HG03097 (cell line): Measurements from ENCODE around the gene PLEKHN1.
A peak's percentile ranks its signal among the peaks of the same experiment; 100 is the strongest.
"Not testable (repeated sequence)": the region's sequence is repeated elsewhere in the genome, so short reads cannot be mapped to it uniquely, and the experiment has no call there.

Source experiments
- ATAC-seq: cut with Tn5 transposase; IDR thresholded peaks from one replicate; pipeline ENCODE4 v1.9.1; 2021; ENCODE audit not compliant: unreplicated experiment, low FRiP score

Gene PLEKHN1

DNA sequence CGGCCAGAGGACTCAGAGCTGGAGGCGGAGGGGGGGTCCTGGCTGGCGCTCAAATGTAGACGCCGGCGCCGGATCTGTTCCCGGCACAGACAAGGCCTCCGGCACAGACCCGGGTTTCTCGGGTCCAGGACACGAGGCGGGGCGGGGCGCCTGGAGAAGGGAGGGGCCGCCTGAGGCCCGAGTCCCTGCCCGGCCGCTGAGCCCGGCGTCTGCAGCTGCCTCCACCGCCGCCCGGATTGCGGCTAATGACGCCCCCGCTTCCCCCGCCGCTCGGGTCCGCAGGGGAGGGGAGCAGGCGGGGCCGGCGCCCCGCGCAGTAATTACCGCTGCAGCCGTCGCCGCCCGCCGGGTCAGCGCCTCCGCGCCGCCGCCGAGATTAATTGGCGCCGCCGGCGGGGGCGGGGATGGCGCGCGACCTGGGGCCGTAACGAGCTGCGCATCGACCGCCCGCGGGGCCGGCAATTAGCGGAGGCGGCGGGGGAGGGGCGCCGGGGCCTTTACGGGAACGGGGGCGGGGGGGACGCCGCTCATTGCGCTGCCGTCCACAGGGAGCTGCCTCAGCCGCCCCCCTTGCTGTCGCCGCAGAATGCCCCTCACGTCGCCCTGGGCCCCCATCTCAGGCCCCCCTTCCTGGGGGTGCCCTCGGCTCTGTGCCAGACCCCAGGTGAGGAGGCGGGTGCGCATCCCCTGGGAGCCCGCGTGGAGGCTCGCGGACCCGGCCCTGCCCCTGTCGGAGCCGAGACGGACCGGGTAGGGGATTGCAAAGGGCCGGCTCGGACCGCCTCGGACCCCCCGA is 24.5 kb upstream of the PLEKHN1 start:
- ATAC-seq: no peak

DNA sequence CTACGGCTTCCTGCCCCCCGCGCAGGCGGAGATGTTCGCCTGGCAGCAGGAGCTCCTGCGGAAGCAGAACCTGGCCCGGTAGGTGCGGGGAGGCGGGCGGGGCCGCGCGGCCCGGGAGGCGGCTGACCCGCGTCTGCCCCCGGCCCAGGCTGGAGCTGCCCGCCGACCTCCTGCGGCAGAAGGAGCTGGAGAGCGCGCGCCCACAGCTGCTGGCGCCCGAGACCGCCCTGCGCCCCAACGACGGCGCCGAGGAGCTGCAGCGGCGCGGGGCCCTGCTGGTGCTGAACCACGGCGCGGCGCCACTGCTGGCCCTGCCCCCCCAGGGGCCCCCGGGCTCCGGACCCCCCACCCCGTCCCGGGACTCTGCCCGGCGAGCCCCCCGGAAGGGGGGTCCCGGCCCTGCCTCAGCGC is 23.9 kb upstream of the PLEKHN1 start:
- ATAC-seq: no peak

DNA sequence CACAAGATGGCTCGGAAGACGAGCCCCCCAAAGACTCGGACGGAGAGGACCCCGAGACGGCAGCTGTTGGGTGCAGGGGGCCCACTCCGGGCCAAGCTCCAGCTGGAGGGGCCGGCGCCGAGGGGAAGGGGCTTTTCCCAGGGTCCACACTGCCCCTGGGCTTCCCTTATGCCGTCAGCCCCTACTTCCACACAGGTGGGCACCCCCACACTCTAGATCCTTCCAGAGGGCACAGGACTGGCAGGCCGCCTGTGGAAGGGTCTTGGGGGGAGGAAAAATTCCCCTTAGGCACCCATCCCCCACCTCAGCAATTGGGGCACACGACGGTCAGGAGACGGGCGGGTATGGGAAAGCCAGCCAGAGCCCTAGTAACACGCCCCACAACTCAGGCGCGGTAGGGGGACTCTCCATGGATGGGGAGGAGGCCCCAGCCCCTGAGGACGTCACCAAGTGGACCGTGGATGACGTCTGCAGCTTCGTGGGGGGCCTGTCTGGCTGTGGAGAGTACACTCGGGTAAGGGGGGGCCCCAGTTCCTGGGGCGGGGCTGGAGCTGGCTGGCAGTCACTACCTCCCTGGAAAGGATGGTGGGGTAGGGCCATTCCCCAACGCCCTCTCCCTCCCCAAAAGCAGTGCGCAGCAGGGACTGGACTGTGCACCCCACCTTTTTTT is 23.3 kb upstream of the PLEKHN1 start:
- no peak for ATAC-seq

DNA sequence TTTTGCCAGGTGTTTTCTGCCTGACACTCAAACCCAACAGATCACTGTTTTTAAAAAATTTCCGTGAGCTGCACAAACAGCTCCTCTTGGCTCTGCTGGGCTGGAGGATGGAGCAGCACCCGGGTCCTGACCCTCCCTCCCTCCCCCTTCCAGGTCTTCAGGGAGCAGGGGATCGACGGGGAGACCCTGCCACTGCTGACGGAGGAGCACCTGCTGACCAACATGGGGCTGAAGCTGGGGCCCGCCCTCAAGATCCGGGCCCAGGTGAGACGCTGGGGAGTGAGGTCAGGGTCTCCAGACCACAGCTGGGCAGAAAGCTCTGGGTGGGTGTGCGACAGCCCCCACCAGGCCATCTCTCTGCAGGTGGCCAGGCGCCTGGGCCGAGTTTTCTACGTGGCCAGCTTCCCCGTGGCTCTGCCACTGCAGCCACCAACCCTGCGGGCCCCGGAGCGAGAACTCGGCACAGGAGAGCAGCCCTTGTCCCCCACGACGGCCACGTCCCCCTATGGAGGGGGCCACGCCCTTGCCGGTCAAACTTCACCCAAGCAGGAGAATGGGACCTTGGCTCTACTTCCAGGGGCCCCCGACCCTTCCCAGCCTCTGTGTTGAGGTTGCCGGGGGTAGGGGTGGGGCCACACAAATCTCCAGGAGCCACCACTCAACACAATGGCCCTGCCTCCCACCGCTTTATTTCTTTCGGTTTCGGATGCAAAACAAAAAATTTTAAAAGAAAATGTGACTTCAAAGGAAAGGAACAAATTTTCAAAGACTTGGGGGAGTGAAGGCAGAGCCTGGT is 22.5 kb upstream of the PLEKHN1 start:
- ATAC-seq: no peak

DNA sequence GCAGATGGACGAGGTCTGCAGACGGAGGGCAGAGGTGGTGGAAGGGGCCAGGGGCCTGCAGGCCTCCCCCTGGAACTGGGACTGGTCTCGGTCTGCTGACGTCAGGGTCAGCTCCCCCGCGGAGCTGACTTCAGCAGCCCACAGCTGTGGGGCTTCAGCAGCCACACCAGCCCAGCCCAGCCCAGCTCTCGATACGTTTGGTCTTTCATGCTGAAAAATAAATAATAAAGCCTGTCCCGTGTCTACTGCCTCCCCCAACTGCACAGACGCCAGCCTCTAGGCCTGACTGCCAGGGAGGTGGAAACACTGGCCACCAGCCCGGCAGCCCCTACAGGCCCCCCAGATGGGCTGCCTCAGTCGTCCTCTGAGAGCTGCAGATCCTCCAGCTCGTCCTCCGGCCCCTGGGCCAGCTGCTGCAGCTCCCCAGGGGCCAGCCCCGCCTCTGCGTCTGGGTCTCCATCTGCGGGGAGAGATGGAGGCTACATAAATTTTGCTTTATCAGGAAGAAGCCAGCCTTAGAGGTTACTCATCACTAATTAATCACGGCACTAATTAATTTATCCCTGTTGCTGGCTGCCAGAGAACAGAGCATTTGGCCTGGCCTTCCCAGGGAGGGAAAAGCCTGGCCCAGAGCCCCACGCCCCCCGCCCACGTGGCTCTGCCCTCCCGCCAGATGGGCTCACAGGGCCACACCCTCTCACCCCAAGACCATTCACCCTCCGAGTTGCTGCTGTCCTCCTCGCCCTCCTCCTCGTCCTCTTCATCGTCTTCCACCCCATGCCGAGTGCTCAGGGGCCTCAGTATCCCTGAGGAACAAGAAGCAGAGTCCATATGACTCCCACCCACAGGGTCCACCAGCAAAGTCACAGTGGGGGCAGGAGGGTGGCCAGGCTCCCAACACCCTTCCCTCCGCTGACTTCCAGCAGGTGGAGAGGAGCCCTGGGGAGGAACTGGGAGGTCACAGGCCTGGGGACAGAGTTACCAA is 21.6 kb upstream of the PLEKHN1 start:
- no peak for ATAC-seq

DNA sequence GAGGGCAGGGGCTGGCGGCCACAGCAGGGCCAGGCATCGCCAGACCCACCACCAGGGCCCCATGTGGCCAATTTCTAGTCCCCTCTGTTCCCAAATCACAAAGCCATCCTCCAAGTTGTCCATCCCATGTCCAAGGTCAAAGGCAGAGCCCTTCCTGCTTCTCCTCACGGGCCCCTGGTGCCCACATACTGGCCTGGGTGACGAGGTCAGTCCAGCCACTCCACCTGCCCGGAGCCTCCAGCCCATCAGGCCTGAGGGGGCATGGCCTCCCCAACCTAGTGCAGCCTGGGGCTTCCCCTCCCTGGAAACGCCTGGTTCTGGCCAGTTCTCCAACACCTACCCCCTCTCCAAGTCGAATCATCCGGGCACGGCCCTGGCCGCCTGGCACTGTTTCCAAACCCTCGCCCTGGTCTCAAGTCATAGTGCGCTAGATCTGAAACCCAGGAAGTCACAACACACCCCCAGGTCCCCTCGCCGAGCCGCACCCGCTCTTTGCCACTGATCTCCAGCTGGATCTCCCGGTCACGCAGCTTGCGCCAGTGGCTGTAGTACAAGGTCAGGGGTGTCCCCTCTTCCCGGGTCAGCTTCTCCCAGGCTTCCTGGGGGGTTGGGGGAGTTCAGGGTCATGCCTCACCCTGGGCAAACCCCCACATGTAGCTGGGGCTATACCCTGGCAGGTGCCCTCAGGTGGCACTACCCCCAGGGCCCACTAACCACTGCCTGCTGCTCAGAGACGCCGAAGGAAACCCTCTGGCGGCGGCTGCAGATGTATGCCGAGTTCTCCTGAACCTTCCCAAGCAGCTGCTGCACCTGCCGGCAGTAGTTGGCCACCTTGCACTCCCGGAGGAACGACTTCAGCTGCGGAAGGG is 20.4 kb upstream of the PLEKHN1 start:
- ATAC-seq: no peak

DNA sequence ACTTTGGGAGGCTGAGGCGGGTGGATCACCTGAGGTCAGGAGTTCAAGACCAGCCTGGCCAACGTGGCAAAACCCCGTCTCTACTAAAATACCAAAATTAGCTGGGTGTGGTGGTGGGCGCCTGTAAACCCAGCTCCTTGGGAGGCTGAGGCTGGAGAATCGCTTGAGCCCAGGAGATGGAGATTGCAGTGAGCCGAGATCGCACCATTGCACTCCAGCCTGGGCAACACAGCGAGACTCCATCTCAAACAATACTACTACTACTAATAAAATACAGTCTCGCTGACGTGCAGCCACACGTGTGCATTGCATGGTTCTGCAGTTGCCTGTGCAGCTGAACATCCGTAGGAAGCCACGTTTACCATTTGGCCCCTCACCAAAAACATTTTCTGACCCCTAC is 19.5 kb upstream of the PLEKHN1 start:
- not testable (repeated sequence) for ATAC-seq

DNA sequence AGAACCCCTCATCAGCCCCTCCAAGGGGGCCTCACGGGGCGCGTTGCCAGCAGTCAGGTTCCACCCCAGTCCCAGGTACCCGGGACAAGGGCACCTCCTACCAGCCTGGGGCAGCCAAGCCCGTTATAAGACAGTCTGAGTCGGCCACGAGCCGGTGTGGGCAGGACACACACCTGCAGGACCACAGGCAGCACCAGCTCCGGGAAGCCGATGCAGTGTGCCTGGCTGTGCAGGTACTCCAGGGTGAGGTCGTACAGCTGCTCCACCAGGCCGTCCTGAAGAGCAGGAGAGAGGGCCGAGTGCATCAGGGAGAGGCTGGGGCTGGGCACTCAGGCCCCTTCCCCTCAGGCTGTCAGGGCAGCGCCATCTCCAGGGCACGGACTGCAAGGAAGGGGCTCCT is 18.3 kb upstream of the PLEKHN1 start:
- no peak for ATAC-seq

DNA sequence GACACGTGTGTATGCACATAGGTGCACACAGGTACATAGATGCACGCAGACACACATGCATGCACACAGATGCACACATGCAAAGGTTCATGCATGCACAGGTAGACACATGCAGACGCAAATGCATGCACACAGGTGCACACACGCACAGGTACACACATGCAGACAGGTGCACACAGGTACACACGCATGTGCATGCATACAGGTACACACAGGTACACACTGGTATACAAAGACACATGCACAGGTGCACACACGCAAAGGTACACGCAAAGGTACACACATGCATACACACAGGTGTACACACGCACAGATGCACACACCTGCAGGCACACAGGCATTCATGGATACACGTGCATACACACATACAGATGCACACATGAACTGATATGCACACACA is 16.0 kb upstream of the PLEKHN1 start:
- no peak for ATAC-seq

DNA sequence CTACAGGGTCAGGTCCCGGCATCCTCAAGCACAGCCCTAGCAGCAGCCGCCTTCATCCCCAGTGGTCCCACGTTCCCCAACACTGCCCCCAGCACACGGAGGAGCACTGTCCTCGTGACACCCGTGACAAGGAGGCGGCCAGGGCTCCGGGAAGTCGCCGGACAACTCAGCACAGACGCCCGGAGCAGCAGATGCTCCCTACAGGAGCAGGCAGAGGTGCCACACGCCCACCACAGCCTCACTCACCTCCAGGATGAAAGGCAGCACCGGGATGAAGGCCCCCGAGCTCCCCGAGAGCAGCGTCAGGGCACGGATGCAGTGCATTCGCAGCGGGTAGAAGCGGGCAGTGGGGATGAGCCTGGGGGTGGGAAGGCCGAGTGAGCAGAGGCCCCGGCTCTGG is 15.4 kb upstream of the PLEKHN1 start:
- ATAC-seq: no peak

DNA sequence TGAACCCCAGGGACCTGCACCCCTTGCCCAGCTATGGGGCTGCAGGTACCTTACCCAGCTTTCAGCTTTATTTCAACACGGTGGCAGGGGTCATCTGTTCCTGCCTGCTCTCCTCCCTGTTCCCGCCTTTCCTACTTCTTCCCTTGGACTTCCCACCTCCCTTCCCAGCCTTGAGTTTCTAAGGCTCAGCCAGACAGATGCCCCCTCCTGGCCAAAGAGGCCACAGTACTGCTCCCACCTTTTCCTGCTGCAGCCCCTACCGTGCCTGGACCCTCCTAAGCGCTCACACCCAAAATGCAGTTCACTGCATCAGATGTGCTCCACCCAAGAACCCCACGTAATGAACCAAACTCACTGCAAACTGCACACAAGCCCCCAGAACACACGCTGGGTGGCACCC is 14.9 kb upstream of the PLEKHN1 start:
- ATAC-seq: no peak

DNA sequence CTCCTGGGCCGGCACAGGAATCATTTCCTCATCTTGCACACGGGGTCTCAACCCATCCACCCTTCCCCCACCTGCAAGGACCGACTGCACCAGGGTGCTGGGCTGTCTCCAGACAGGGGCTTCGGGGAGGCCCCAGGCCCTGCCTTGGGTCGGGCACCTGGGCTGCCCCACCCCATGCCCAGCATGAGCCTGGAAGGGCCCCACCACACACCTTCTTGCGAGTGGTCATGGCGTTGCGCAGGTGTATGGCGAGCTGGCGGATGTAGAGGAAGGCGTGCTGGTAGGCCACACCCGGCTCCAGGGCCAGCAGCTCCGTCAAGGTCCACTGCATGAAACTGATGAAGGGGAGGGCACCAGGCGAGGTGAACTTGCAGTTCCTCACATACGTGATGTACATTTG is 14.1 kb upstream of the PLEKHN1 start:
- ATAC-seq: no peak

DNA sequence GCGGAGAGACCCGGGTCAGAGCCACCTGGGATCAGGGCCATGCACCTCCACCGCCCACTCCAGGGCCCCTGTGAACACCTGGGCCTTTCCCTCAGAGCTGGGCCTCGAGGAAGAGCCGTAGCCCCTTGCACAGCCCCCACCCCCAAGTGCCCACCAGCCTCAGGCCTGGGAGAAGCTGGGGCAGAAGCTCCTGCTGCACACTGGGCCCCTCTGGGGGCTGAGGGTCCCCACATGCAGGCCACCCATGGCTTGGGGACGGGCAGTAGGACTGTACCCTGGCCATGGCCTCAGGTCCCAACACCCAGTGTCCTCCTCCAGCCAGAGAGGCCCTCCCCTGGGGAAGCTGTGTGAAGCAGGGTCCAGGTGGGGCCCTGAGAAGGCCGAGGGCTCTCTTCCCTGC is 13.7 kb upstream of the PLEKHN1 start:
- no peak for ATAC-seq

DNA sequence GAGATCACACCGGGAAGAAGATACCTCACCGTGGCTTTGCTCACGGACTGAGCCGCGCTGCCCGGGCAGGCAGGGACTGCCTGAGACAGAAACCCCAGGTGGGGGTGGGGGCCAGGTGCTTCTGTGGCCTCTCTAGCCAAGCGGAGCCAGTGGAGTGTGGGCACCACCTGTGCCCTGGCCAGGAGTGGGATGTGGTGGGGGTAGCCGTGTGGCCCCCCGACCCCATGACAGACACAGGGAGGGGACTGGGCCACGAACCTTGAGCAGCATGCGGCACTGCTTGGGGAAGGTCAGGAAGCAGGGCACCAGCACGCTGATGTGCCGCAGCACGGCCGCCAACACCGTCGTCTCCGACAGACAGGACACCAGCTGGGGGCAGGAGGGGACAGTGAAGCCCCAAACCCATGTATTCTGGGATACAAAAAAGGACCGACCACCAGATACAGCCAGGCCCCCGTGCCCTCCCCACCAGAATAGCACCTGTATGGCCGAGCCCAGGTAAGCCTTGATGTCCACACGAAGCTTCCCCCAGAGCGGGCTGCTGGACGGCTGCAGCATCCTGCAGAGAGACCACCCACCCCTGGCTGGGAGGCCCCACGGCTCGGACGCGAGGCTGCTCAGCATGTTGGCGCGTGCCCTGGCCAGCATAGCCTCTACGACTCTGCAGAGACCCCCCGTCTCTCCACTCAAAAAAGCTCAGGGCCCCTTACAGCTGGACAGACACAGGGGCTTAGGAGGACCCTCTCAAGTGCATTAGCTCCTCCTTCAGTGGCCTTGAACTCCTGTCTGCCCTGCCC is 12.6 kb upstream of the PLEKHN1 start:
- no peak for ATAC-seq

DNA sequence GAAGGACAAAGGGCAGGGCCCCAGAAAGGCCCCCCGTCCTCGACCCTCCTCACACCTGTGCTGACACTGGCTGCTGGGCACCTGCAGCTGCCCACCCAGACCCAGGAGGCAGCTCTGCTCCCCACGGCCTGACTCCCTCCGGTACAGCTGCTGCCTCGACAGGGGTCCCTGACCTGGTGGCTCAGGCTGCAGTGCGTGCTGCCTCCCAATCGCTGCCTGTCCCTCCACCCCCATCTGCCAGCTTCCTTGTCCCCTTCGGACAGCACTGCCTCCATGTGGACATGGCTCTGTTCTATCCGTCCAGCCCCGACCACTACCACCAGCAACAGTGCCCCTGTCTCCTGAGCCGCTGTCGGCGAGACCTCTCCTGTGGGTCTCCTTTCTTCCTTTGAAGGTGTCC is 11.4 kb upstream of the PLEKHN1 start:
- no peak for ATAC-seq

DNA sequence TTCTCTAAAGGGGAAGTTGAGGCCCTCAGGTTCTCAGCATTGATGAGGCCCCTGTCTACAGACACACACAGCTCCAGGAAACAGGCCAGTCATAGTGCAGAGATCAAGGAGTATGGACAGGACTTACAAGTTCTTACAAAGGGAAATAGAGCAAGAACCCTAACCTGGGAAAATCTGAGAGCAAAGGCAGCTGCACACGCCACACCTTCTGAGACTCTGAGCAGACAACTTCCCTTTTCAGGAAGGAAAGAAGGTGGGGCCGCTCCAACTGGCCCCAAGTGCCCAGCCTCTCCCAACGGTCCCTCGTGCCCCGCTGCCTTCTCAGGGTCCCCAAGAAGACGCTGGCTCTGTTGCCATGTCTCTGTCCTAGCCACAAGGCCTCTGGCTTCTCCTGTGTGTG is 10.8 kb upstream of the PLEKHN1 start:
- ATAC-seq: no peak

DNA sequence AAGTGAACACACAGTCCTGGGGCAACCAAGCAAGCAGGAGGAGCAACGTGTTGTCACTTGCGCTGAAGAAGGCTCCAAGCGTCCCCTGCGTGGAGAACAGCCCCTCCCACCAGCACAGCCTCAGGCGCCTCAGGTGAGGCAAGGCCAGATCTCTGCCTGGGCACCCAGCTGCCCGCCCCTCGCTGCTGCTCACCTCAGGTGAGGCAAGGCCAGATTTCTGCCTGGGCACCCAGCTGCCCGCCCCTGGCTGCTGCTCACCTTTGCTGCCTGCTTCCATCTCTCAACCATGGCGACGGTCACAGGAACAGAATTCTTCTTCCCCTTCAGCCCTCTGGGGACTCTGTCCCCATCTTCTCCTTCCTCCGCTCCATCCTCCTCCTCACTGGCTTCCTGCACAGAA is 9.6 kb upstream of the PLEKHN1 start:
- ATAC-seq: no peak

DNA sequence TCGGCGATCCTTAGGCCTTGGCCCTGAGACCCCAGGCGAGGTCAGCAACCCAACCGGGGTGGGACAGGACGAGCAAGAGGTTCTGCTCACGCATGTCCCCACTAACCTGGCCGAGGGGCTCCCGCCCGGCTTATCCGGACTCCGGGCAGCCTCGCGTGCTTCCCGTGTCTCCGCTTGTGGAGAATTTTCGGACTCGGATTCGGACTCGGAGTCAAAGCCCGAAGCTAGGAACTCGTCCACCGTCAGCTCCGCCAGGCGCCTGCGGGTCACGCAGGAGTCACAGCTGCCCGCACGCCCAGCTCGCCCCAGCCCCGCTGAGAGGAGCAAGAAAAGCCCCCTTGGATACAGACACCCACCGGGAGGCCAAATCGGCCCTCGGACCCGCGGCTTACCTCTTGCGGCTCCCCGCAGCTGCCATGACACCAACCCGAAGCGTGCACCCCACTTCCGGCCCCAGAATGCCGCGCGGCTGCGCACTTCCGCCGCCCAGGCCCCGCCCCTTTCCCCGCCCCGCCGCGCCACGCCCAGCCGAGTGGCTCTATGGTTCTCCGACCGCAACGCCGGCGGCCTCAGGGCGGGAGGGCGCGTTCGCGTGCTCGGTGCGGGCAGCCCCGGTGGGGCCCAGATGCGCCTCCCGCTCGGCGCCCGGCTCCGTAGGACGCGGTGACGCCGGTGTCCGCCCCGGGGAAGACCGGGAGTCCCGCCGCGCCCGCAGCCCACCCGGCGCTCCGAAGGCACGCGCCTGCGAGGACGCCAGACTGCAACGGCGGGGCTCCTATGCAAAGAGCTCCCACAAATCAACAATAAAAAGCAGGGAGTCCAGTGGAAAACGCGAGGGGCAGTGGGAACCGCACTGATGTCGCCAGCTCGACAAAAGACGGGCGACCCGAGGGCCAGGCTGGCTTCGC is 7.2 kb upstream of the PLEKHN1 start, which contains the start of gene NOC2L:
Gene NOC2L (minus strand): TSS at position 434 of the 908 bp plus-strand sequence. CDS start 16 bp downstream, at position 418.
- peak; percentile 52 for ATAC-seq
